HEK293 (cell line): Measurements from ENCODE around the gene CHRD.

Source experiments
- CTCF ChIA-PET: fragments of 350-600 bp; formaldehyde crosslinking; extraction: SDS; loops from one replicate; lab custom pipeline; 2021; ENCODE audit warnings: antibody characterized with exemption; lab: Yijun Ruan, JAX
- POLR2A ChIA-PET: fragments of 300-600 bp; formaldehyde crosslinking; extraction: SDS; loops from one replicate; lab custom pipeline; 2020; ENCODE audit warnings: antibody characterized with exemption, inconsistent platforms; lab: Yijun Ruan, JAX
- H3K27ac ChIP-seq: fragments of 200-500 bp; sonication (Bioruptor generic); 2 replicates; pipeline ENCODE4 v1.5.1; 2014; ENCODE audit warnings: low read depth, low read length, control low read depth, inconsistent platforms; ENCODE audit errors: extremely low read depth
- H3K36me3 ChIP-seq, 2 experiments: fragments of 200-500 bp in 1 of 2; sonication (Bioruptor generic) in 1 of 2; 1 replicate in 1 of 2; 2 replicates in 1 of 2; pipeline ENCODE4 v1.5.1; 2014 to 2017; ENCODE audit warnings: inconsistent platforms in 2 of 2, low read length in 2 of 2; ENCODE audit not compliant: control insufficient read depth in 2 of 2, insufficient read depth in 1 of 2
- H3K4me1 ChIP-seq: fragments of 200-500 bp; sonication (Bioruptor generic); 2 replicates; pipeline ENCODE4 v1.5.1; 2014; ENCODE audit warnings: mild to moderate bottlenecking, low read length, inconsistent platforms; ENCODE audit not compliant: control insufficient read depth, insufficient read depth
- H3K4me3 ChIP-seq: 2 replicates; pipeline ENCODE4 v1.5.1; 2011; ENCODE audit warnings: low read depth, mild to moderate bottlenecking, control low read depth, low read length, moderate library complexity
- H3K9me3 ChIP-seq: fragments of 200-500 bp; sonication (Bioruptor generic); 2 replicates; pipeline ENCODE4 v1.5.1; 2014; ENCODE audit warnings: low read depth, low read length, inconsistent platforms; ENCODE audit not compliant: control insufficient read depth, insufficient read depth
- BCL11A ChIP-seq: fragments of 450-650 bp; formaldehyde crosslinking; IDR thresholded peaks from 2 replicates; pipeline ENCODE4 v1.5.1; 2016; ENCODE audit warnings: low read depth, missing biosample characterization, missing genetic modification characterization
- GLI2 ChIP-seq: fragments of 450-650 bp; formaldehyde crosslinking; IDR thresholded peaks from 2 replicates; pipeline ENCODE4; 2017; ENCODE audit warnings: missing biosample characterization, missing genetic modification characterization, low read depth, borderline replicate concordance
- GLIS1 ChIP-seq: fragments of 450-650 bp; formaldehyde crosslinking; IDR thresholded peaks from 2 replicates; pipeline ENCODE4 v1.5.1; 2016; ENCODE audit warnings: missing biosample characterization, missing genetic modification characterization
- GLIS2 ChIP-seq: fragments of 450-650 bp; formaldehyde crosslinking; IDR thresholded peaks from 2 replicates; pipeline ENCODE4 v1.5.1; 2016; ENCODE audit warnings: missing biosample characterization, missing genetic modification characterization
- MZF1 ChIP-seq: fragments of 450-650 bp; formaldehyde crosslinking; IDR thresholded peaks from 2 replicates; pipeline ENCODE4 v1.5.1; 2017; ENCODE audit warnings: missing biosample characterization, missing genetic modification characterization, borderline replicate concordance
- SP2 ChIP-seq: fragments of 450-650 bp; formaldehyde crosslinking; IDR thresholded peaks from 2 replicates; pipeline ENCODE4 v1.5.1; 2016; ENCODE audit warnings: missing biosample characterization, missing genetic modification characterization
- SP3 ChIP-seq: fragments of 450-650 bp; formaldehyde crosslinking; IDR thresholded peaks from 2 replicates; pipeline ENCODE4 v1.5.1; 2016; ENCODE audit warnings: missing biosample characterization, missing genetic modification characterization
- ZBTB20 ChIP-seq: fragments of 450-650 bp; formaldehyde crosslinking; IDR thresholded peaks from 2 replicates; pipeline ENCODE4 v1.5.1; 2016; ENCODE audit warnings: missing biosample characterization, missing genetic modification characterization
- ZFHX2 ChIP-seq: fragments of 450-650 bp; formaldehyde crosslinking; conservative IDR thresholded peaks from 2 replicates; pipeline ENCODE4 v1.5.1; 2016; ENCODE audit warnings: missing biosample characterization, missing genetic modification characterization
- ZFP41 ChIP-seq: fragments of 450-650 bp; formaldehyde crosslinking; IDR thresholded peaks from 2 replicates; pipeline ENCODE4 v1.5.1; 2016; ENCODE audit warnings: missing biosample characterization, missing genetic modification characterization, borderline replicate concordance
- ZNF274 ChIP-seq, 2 experiments: fragments of 200-500 bp in 1 of 2; fragments of 450-650 bp in 1 of 2; sonication (Bioruptor generic) in 1 of 2; formaldehyde crosslinking in 1 of 2; IDR thresholded peaks; 2 replicates each; pipeline versions ENCODE4 v1.5.1 to v1.6.1; 2014 to 2016; ENCODE audit warnings: borderline replicate concordance in 1 of 2, inconsistent platforms in 1 of 2, low read length in 1 of 2, missing biosample characterization in 1 of 2, missing genetic modification characterization in 1 of 2
- ZNF48 ChIP-seq: fragments of 450-650 bp; formaldehyde crosslinking; IDR thresholded peaks from 2 replicates; pipeline ENCODE4 v1.5.1; 2016; ENCODE audit warnings: missing biosample characterization, missing genetic modification characterization
- ZNF529 ChIP-seq: fragments of 450-650 bp; formaldehyde crosslinking; IDR thresholded peaks from 2 replicates; pipeline ENCODE4 v1.5.1; 2017; ENCODE audit warnings: missing genetic modification characterization, missing biosample characterization; ENCODE audit not compliant: insufficient replicate concordance
- ZNF549 ChIP-seq: fragments of 450-650 bp; IDR thresholded peaks from 2 replicates; pipeline ENCODE4 v1.5.1; 2018; ENCODE audit warnings: missing biosample characterization, missing genetic modification characterization, mild to moderate bottlenecking, inconsistent platforms, moderate library complexity
- ZNF560 ChIP-seq: fragments of 450-650 bp; formaldehyde crosslinking; IDR thresholded peaks from 2 replicates; pipeline ENCODE4 v1.5.1; 2017; ENCODE audit warnings: missing biosample characterization, missing genetic modification characterization, borderline replicate concordance
- ZNF596 ChIP-seq: fragments of 450-650 bp; IDR thresholded peaks from 2 replicates; pipeline ENCODE4 v1.5.0; 2018; ENCODE audit warnings: missing biosample characterization, mild to moderate bottlenecking, missing genetic modification characterization, moderate library complexity
- ZNF600 ChIP-seq: fragments of 450-650 bp; formaldehyde crosslinking; IDR thresholded peaks from 2 replicates; pipeline ENCODE4 v1.5.1; 2016; ENCODE audit warnings: missing biosample characterization, missing genetic modification characterization
- ZNF707 ChIP-seq: fragments of 450-650 bp; formaldehyde crosslinking; IDR thresholded peaks from 2 replicates; pipeline ENCODE4 v1.5.1; 2016; ENCODE audit warnings: missing biosample characterization, missing genetic modification characterization
- TF ChIP-seq, protein P1 (sequence below): fragments of 450-650 bp; formaldehyde crosslinking; IDR thresholded peaks from 2 replicates; pipeline ENCODE4 v1.5.1; 2017; ENCODE audit warnings: missing biosample characterization, missing genetic modification characterization
- TF ChIP-seq, protein P2 (sequence below): fragments of 450-650 bp; formaldehyde crosslinking; IDR thresholded peaks from 2 replicates; pipeline ENCODE4 v1.5.1; 2016; ENCODE audit warnings: missing biosample characterization, missing genetic modification characterization
- TF ChIP-seq, protein P3 (sequence below): fragments of 450-650 bp; formaldehyde crosslinking; IDR thresholded peaks from 2 replicates; pipeline ENCODE4 v1.5.1; 2016; ENCODE audit warnings: missing biosample characterization, missing genetic modification characterization
- TF ChIP-seq, protein P4 (sequence below): fragments of 450-650 bp; formaldehyde crosslinking; IDR thresholded peaks from 2 replicates; pipeline ENCODE4 v1.5.1; 2016; ENCODE audit warnings: missing biosample characterization, missing genetic modification characterization

CHRD gene

DNA sequence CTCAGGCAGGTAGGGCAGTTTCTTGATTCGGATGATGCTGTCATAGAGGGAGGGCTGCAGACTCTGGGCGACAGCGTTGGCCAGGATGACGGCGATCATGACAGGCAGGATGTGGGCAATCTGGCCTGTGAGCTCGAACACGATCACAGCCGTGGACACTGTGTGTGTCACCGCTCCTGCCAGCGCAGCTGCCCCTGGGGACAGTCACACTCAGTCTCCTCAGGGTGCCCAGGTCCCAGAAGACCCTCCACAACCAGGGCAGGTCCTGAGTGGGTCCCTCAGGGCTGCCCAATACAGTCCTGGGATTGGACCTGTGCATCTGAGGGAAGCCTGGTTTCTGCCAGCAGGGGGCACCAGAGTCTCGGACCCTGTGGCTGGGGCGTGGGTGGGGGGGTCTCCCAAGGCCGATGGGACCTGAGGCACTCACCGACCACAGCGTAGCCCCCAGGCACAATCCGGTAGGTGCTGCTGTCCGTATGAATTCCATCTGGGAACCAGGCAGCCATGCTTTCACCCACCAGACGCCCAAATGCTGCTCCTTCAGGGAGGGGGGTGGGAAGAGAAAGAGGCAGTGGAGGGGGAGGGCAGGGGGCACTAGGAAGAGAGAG, 25.6 kb upstream of the CHRD start:
- CTCF ChIA-PET = interaction anchor here (0.5 to 2.9 kb wide), 9 partner anchors 7 to 401 kb away, joined by 3 to 15 read pairs (median 5); partner anchors contain the start of gene FAM131A
- POLR2A ChIA-PET = interaction anchor here (0.5 to 0.7 kb wide), 2 partner anchors 8 to 202 kb away, joined by 3 read pairs; no protein-coding TSS in a partner anchor
- no peaks in the 10 kb centered on the region for H3K4me1 ChIP-seq

DNA sequence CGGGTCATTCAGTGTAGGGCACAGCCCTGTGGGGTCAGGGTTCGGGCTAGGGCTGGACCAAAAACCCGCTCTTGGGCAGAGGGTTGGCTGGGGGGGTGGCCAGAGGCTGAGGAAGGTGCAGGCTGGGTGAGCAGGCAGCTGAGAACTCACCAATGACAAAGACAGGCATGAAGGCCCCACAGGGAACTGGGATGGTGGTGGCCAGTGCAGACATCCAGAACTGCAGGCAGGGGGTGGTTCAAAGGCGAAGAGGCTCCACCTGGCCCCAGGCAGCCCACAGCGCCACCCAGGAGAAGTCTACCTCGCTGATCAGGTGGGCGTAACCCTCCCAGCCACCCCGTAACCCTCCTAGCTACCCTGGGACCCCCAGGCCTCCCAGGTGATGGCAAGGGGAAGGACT, 25.1 kb upstream of the CHRD start:
- Histone ChIP-seq H3K36me3 (peaks cover 0 to 77% of the 10 kb centered on the region in 2 experiments; a peak in 1 of 3 replicates), H3K4me1 (no peaks in the 10 kb centered on the region), H3K4me3 (no peak overlapping the region), H3K27ac (no peak overlapping the region), H3K9me3 (no peaks in the 10 kb centered on the region)
- ChIA-PET POLR2A (interaction anchor here (0.7 kb wide), 1 partner anchor 12 kb away, joined by 3 read pairs; no protein-coding TSS in a partner anchor), CTCF (interaction anchor here (0.8 to 2.9 kb wide), 6 partner anchors 8 to 186 kb away, joined by 3 to 15 read pairs (median 4); no protein-coding TSS in a partner anchor)
- TF ChIP-seq GLI2 (tag by site-specific recombination) (no peak), BCL11A (no peak), SP2 (tag by site-specific recombination) (no peak), ZNF600 (tag by site-specific recombination) (0 out of 2 replicates have a peak, but pooled peaks have one; percentile 17), GLIS2 (tag by site-specific recombination) (peak; percentile 25; the same call in 1 of the 2 replicates), ZNF707 (tag by site-specific recombination) (no peak), ZNF48 (tag by site-specific recombination) (no peak), ZNF560 (tag by site-specific recombination) (no peak), ZFP41 (tag by site-specific recombination) (no peak), ZBTB20 (tag by site-specific recombination) (no peak), SP3 (tag by site-specific recombination) (no peak), GLIS1 (tag by site-specific recombination) (peak; percentile 45)
- TF ChIP-seq, protein P1, sequence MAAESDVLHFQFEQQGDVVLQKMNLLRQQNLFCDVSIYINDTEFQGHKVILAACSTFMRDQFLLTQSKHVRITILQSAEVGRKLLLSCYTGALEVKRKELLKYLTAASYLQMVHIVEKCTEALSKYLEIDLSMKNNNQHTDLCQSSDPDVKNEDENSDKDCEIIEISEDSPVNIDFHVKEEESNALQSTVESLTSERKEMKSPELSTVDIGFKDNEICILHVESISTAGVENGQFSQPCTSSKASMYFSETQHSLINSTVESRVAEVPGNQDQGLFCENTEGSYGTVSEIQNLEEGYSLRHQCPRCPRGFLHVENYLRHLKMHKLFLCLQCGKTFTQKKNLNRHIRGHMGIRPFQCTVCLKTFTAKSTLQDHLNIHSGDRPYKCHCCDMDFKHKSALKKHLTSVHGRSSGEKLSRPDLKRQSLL (tag by site-specific recombination) = no peak
- TF ChIP-seq, protein P2, sequence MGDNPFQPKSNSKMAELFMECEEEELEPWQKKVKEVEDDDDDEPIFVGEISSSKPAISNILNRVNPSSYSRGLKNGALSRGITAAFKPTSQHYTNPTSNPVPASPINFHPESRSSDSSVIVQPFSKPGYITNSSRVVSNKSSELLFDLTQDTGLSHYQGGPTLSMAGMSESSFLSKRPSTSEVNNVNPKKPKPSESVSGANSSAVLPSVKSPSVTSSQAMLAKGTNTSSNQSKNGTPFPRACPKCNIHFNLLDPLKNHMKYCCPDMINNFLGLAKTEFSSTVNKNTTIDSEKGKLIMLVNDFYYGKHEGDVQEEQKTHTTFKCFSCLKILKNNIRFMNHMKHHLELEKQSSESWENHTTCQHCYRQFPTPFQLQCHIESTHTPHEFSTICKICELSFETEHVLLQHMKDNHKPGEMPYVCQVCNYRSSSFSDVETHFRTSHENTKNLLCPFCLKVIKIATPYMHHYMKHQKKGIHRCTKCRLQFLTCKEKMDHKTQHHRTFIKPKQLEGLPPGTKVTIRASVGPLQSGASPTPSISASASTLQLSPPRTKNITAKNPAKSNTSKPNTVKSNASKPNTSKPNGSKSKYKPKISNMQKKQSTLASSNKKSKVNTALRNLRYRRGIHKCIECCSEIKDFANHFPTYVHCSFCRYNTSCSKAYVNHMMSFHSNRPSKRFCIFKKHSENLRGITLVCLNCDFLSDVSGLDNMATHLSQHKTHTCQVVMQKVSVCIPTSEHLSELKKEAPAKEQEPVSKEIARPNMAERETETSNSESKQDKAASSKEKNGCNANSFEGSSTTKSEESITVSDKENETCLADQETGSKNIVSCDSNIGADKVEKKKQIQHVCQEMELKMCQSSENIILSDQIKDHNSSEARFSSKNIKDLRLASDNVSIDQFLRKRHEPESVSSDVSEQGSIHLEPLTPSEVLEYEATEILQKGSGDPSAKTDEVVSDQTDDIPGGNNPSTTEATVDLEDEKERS = no peak

More for the DNA sequence above, 25.6 kb upstream of the CHRD start:
- TF ChIP-seq, protein P3, sequence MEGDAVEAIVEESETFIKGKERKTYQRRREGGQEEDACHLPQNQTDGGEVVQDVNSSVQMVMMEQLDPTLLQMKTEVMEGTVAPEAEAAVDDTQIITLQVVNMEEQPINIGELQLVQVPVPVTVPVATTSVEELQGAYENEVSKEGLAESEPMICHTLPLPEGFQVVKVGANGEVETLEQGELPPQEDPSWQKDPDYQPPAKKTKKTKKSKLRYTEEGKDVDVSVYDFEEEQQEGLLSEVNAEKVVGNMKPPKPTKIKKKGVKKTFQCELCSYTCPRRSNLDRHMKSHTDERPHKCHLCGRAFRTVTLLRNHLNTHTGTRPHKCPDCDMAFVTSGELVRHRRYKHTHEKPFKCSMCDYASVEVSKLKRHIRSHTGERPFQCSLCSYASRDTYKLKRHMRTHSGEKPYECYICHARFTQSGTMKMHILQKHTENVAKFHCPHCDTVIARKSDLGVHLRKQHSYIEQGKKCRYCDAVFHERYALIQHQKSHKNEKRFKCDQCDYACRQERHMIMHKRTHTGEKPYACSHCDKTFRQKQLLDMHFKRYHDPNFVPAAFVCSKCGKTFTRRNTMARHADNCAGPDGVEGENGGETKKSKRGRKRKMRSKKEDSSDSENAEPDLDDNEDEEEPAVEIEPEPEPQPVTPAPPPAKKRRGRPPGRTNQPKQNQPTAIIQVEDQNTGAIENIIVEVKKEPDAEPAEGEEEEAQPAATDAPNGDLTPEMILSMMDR (tag by site-specific recombination) = peak; percentile 54; the same call in 1 of the 2 replicates
- TF ChIP-seq ZNF596 (tag by site-specific recombination) (no peak), ZFHX2 (tag by site-specific recombination) (peak; percentile 63), ZNF274 (IDR thresholded peaks at IDR 0.05; ENCODE audit: low read length) (no peak), ZNF274 (tag by site-specific recombination; IDR thresholded peaks at IDR 0.05; ENCODE audit: borderline replicate concordance) (no peak), MZF1 (tag by site-specific recombination) (no peak), ZNF529 (no peak), ZNF549 (tag by site-specific recombination) (no peak)
- TF ChIP-seq, protein P4, sequence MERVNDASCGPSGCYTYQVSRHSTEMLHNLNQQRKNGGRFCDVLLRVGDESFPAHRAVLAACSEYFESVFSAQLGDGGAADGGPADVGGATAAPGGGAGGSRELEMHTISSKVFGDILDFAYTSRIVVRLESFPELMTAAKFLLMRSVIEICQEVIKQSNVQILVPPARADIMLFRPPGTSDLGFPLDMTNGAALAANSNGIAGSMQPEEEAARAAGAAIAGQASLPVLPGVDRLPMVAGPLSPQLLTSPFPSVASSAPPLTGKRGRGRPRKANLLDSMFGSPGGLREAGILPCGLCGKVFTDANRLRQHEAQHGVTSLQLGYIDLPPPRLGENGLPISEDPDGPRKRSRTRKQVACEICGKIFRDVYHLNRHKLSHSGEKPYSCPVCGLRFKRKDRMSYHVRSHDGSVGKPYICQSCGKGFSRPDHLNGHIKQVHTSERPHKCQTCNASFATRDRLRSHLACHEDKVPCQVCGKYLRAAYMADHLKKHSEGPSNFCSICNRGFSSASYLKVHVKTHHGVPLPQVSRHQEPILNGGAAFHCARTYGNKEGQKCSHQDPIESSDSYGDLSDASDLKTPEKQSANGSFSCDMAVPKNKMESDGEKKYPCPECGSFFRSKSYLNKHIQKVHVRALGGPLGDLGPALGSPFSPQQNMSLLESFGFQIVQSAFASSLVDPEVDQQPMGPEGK (tag by site-specific recombination) = peak; percentile 74
- Histone ChIP-seq H3K36me3 (peaks cover 0 to 77% of the 10 kb centered on the region in 2 experiments; a peak in 1 of 3 replicates), H3K27ac (no peak overlapping the region), H3K9me3 (no peaks in the 10 kb centered on the region), H3K4me3 (no peak overlapping the region)
